BLaER1 treated with 17β-estradiol and CSF1 and Interleukin-3, amounts not matched to agents 10 nM and 100 nM (cell line): ENCODE measurements around the gene PKP1.

Experiments used
- H3K27ac ChIP-seq, 11 experiments: shearing (Covaris generic); formaldehyde crosslinking; 2 replicates each; pipeline ENCODE4 v1.8.1; 2022
- H3K27me3 ChIP-seq, 11 experiments: shearing (Covaris generic); formaldehyde crosslinking; 2 replicates each; pipeline ENCODE4 v1.8.1; 2022
- H3K36me3 ChIP-seq, 11 experiments: shearing (Covaris generic); formaldehyde crosslinking; 2 replicates each; pipeline ENCODE4 v1.8.1; 2022
- H3K4me1 ChIP-seq, 10 experiments: shearing (Covaris generic); formaldehyde crosslinking; 2 replicates each; pipeline ENCODE4 v1.8.1; 2022
- H3K4me2 ChIP-seq, 11 experiments: shearing (Covaris generic); formaldehyde crosslinking; 2 replicates each; pipeline ENCODE4 v1.8.1; 2022
- H3K4me3 ChIP-seq, 10 experiments: shearing (Covaris generic); formaldehyde crosslinking; 2 replicates each; pipeline ENCODE4 v1.8.1; 2022
- H3K9ac ChIP-seq, 11 experiments: shearing (Covaris generic); formaldehyde crosslinking; 2 replicates each; pipeline ENCODE4 v1.8.1; 2022
- H3K9me3 ChIP-seq, 11 experiments: shearing (Covaris generic); formaldehyde crosslinking; replicated peaks in 1 of 11; 2 replicates each; pipeline ENCODE4 v1.8.1; 2022
- H4K20me1 ChIP-seq, 11 experiments: shearing (Covaris generic); formaldehyde crosslinking; 2 replicates each; pipeline ENCODE4 v1.8.1; 2022
- Cebpa-rat ChIP-seq, 11 experiments: shearing (Covaris generic); IDR thresholded peaks; 2 replicates each; pipeline ENCODE4 v1.8.1; 2022

PKP1 gene

GRCh38 chr1:201345081-201345355 lies 61.7 kb downstream of the PKP1 start:
- no peak for TF ChIP-seq Cebpa-rat (IDR thresholded peaks at IDR 0.05)
- H3K4me1 ChIP-seq, result 0 out of 20 replicates have a peak, but pooled peaks cover 0 to 13% (median 0%) of the 10 kb centered on the region in 10 experiments
- no peak overlapping the region for H3K27ac ChIP-seq
- no peak overlapping the region for H3K9ac ChIP-seq
- H3K9me3 ChIP-seq, result peaks cover 0 to 14% (median 0%) of the 10 kb centered on the region in 11 experiments; a peak in 1 of 22 replicates
- no peaks in the 10 kb centered on the region for H3K36me3 ChIP-seq
- no peak overlapping the region for H3K4me2 ChIP-seq
- no peaks in the 10 kb centered on the region for H3K27me3 ChIP-seq
- H4K20me1 ChIP-seq, result no peaks in the 10 kb centered on the region
- no peak overlapping the region for H3K4me3 ChIP-seq

GRCh38 chr1:201346337-201346939 lies 63.1 kb downstream of the PKP1 start:
- no peak overlapping the region for H3K27ac ChIP-seq
- no peak overlapping the region for H3K4me2 ChIP-seq

DNA sequence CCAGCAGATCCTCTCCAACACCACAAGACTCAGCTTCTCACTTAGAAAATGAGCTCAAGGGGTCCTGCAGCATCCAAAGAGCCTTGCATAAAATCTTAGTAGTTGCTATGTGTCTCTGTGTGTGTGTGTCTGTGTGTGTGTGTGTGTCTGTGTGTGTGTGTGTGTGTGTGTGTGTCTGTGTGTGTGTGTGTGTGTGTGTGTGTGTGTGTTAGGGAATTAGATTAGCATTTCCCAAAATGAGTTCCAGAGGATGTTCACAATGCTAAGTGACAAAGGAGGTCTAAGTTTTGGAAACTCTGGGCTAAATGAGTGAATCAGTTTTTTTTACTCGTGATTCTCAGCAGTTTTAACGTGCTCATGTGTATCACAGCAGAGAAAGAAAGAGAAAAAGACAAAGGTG lies 63.7 kb downstream of the PKP1 start:
- H3K9ac ChIP-seq, result no peak overlapping the region
- no peak overlapping the region for H3K4me2 ChIP-seq
- no peaks in the 10 kb centered on the region for H3K36me3 ChIP-seq
- no peak for TF ChIP-seq Cebpa-rat (IDR thresholded peaks at IDR 0.05)
- 0 out of 20 replicates have a peak, but pooled peaks cover 0 to 13% (median 0%) of the 10 kb centered on the region in 10 experiments for H3K4me1 ChIP-seq
- H3K27ac ChIP-seq, result no peak overlapping the region
- no peaks in the 10 kb centered on the region for H4K20me1 ChIP-seq
- H3K9me3 ChIP-seq, result peaks cover 0 to 4% (median 0%) of the 10 kb centered on the region in 11 experiments; a peak in 1 of 22 replicates
- no peak overlapping the region for H3K4me3 ChIP-seq
- no peaks in the 10 kb centered on the region for H3K27me3 ChIP-seq

More at GRCh38 chr1:201346337-201346939, 63.1 kb downstream of the PKP1 start:
- no peak overlapping the region for H3K9ac ChIP-seq
- H3K9me3 ChIP-seq, result peaks cover 0 to 9% (median 0%) of the 10 kb centered on the region in 11 experiments; a peak in 1 of 22 replicates
- no peak for TF ChIP-seq Cebpa-rat (IDR thresholded peaks at IDR 0.05)
- H3K4me1 ChIP-seq, result 0 out of 20 replicates have a peak, but pooled peaks cover 0 to 13% (median 0%) of the 10 kb centered on the region in 10 experiments
- H3K27me3 ChIP-seq, result no peaks in the 10 kb centered on the region
- no peaks in the 10 kb centered on the region for H4K20me1 ChIP-seq
- H3K36me3 ChIP-seq, result no peaks in the 10 kb centered on the region
- no peak overlapping the region for H3K4me3 ChIP-seq

- Histone ChIP-seq H3K4me1 (0 out of 20 replicates have a peak, but pooled peaks cover 0 to 13% (median 0%) of the 10 kb centered on the region in 10 experiments), H3K9ac (no peak overlapping the region), H3K4me3 (no peak overlapping the region), H3K27me3 (no peaks in the 10 kb centered on the region), H3K4me2 (no peak overlapping the region), H3K27ac (no peak overlapping the region), H4K20me1 (no peaks in the 10 kb centered on the region), H3K9me3 (no peaks in the 10 kb centered on the region), H3K36me3 (no peaks in the 10 kb centered on the region)
- TF ChIP-seq Cebpa-rat (IDR thresholded peaks at IDR 0.05), result no peak
These were observed 64.3 kb downstream of the PKP1 start for GRCh38 chr1:201347498-201348210.

DNA sequence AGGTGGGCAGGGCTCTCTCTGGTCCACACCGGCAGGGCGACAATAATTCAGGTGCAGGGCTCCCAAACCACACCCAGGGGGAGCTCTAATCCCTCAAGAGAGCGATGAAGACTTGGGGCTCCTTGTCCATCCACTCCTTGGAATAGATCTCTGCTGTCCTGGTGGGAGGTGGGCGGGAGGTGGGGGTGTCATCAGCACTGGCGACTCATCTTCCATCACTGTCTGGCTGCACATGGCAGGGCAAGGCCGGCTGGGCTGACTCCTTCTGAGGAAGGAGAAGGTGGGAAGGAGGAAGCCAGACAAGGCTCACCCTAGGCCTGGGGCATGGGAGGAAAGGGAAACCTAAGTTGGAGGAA lies 64.9 kb downstream of the PKP1 start:
- no peaks in the 10 kb centered on the region for H3K36me3 ChIP-seq
- 0 out of 20 replicates have a peak, but pooled peaks cover 0 to 13% (median 0%) of the 10 kb centered on the region in 10 experiments for H3K4me1 ChIP-seq
- no peaks in the 10 kb centered on the region for H3K9me3 ChIP-seq
- no peak for TF ChIP-seq Cebpa-rat (IDR thresholded peaks at IDR 0.05)
- H3K9ac ChIP-seq, result no peak overlapping the region
- H3K4me3 ChIP-seq, result no peak overlapping the region
- no peaks in the 10 kb centered on the region for H3K27me3 ChIP-seq
- H3K27ac ChIP-seq, result no peak overlapping the region
- H3K4me2 ChIP-seq, result no peak overlapping the region
- no peaks in the 10 kb centered on the region for H4K20me1 ChIP-seq

DNA sequence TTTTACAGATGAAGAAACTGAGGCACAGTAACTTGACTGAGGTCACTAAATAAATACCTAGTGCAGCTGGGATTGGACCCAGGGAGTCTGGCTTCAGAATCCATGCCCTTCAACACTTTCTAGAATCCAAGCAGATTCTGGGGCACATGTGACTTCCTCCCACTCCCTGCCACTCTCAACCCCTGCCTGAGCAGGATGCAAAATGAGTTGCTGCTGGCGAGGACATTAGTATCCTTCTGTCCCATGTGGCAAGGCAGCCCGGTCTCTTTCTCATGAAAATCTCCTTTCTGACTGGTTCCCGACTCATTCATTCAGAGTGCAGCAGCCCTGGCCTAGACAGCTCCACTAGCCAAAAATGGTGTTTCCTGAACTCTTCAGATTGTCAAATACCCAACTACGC lies 65.8 kb downstream of the PKP1 start:
- H3K27ac ChIP-seq, result no peak overlapping the region
- H3K9ac ChIP-seq, result no peak overlapping the region
- no peak for TF ChIP-seq Cebpa-rat (IDR thresholded peaks at IDR 0.05)
- H3K4me2 ChIP-seq, result no peak overlapping the region
- H3K36me3 ChIP-seq, result no peaks in the 10 kb centered on the region
- no peaks in the 10 kb centered on the region for H3K9me3 ChIP-seq
- H4K20me1 ChIP-seq, result no peaks in the 10 kb centered on the region
- H3K4me3 ChIP-seq, result no peak overlapping the region
- H3K4me1 ChIP-seq, result 0 out of 20 replicates have a peak, but pooled peaks cover 0 to 13% (median 0%) of the 10 kb centered on the region in 10 experiments
- no peaks in the 10 kb centered on the region for H3K27me3 ChIP-seq

DNA sequence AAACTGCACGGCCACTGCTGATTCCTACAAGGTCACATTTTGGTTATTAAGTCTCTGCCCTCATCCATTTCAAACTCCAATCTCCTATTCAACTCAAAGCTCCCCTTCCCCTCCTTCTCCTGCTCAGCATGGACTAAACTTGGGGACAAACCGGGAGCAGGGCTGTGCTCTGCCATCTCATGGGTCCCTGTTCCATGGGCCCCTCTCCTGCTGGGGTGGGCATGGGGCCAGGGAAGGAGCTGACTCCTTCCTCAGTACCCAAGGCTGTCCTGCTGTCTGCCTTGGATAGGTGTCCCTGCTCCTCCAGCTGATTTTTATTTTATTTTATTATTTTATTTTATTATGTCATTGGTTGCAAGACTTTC lies 67.0 kb downstream of the PKP1 start:
- H3K27me3 ChIP-seq, result no peaks in the 10 kb centered on the region
- H3K9me3 ChIP-seq, result no peaks in the 10 kb centered on the region
- no peak for TF ChIP-seq Cebpa-rat (IDR thresholded peaks at IDR 0.05)
- H3K4me3 ChIP-seq, result no peak overlapping the region
- no peaks in the 10 kb centered on the region for H4K20me1 ChIP-seq
- 0 out of 20 replicates have a peak, but pooled peaks cover 0 to 8% (median 0%) of the 10 kb centered on the region in 10 experiments for H3K4me1 ChIP-seq
- H3K4me2 ChIP-seq, result no peak overlapping the region
- no peak overlapping the region for H3K27ac ChIP-seq
- H3K36me3 ChIP-seq, result no peaks in the 10 kb centered on the region
- no peak overlapping the region for H3K9ac ChIP-seq

- Histone ChIP-seq H3K4me1 (0 out of 20 replicates have a peak, but pooled peaks cover 0 to 8% (median 0%) of the 10 kb centered on the region in 10 experiments), H3K27ac (no peak overlapping the region), H3K9ac (no peak overlapping the region), H3K4me3 (no peak overlapping the region), H3K4me2 (no peak overlapping the region), H4K20me1 (no peaks in the 10 kb centered on the region), H3K27me3 (no peaks in the 10 kb centered on the region), H3K9me3 (no peaks in the 10 kb centered on the region), H3K36me3 (no peaks in the 10 kb centered on the region)
- no peak for TF ChIP-seq Cebpa-rat (IDR thresholded peaks at IDR 0.05)
These were observed 67.6 kb downstream of the PKP1 start for GRCh38 chr1:201350884-201351283.

- Histone ChIP-seq H3K9ac (no peak overlapping the region), H3K9me3 (no peaks in the 10 kb centered on the region), H3K4me1 (0 out of 20 replicates have a peak, but pooled peaks cover 0 to 5% (median 0%) of the 10 kb centered on the region in 10 experiments), H4K20me1 (no peaks in the 10 kb centered on the region), H3K4me2 (no peak overlapping the region), H3K36me3 (no peaks in the 10 kb centered on the region), H3K27ac (no peak overlapping the region), H3K27me3 (no peaks in the 10 kb centered on the region), H3K4me3 (no peak overlapping the region)
- TF ChIP-seq Cebpa-rat (IDR thresholded peaks at IDR 0.05), result no peak
These were observed 68.3 kb downstream of the PKP1 start for GRCh38 chr1:201351617-201352016.
